Peyer's patch (tissue), 4 donors: ENCODE data around the gene TPCN2. TPM values are rescaled to one million over a fixed set of nuclear protein-coding genes. Genes with fewer than 3 reads are reported as not detected.
"Not testable (repeated sequence)": the region's sequence is repeated elsewhere in the genome, so short reads cannot be mapped to it uniquely, and the experiment has no call there.

Experiments
- DNase-seq, 3 donors: peaks; one replicate each; pipeline ENCODE4 v3.0.0-alpha.2; 2017 to 2019
- H3K27ac ChIP-seq, 4 donors: fragments of 200-600 bp; sonication (generic); one replicate each; pipeline ENCODE4 v1.5.1; 2016 to 2019
- H3K27me3 ChIP-seq, 2 donors: fragments of 200-600 bp; sonication (generic); one replicate each; pipeline ENCODE4 v1.5.1; 2019
- H3K36me3 ChIP-seq, 3 donors: fragments of 200-600 bp; sonication (generic); one replicate each; pipeline ENCODE4 v1.5.1; 2016 to 2019
- H3K4me1 ChIP-seq, 4 donors: fragments of 200-600 bp; sonication (generic); one replicate each; pipeline ENCODE4 v1.5.1; 2016 to 2019
- H3K4me3 ChIP-seq, 4 donors: fragments of 200-600 bp; sonication (generic); 1 replicate in 3 of 4; 2 replicates in 1 of 4; pipeline ENCODE4 v1.5.1; 2016 to 2019; ENCODE audit warnings: mild to moderate bottlenecking in 1 of 4
- H3K9me3 ChIP-seq, 4 donors: fragments of 200-600 bp; sonication (generic); one replicate each; pipeline ENCODE4 v1.5.1; 2016 to 2019; ENCODE audit warnings: mild to moderate bottlenecking in 1 of 4
- POLR2A ChIP-seq, 2 donors: fragments of 450-650 bp; IDR thresholded peaks; one replicate each; pipeline ENCODE4 v1.5.1; 2017; ENCODE audit warnings: antibody characterized with exemption in 2 of 2, mild to moderate bottlenecking in 2 of 2, moderate library complexity in 2 of 2
- total RNA-seq, 4 donors: library from RNA; depleted of rRNA; stranded (reverse); fragments of >200 nt; gene quantifications; one replicate each; pipeline ENCODE4 v1.1.0, GENCODE V29; 2016
- TF ChIP-seq, protein P1 (sequence below), 6 experiments: fragments of 450-650 bp in 4 of 6; fragments of 200-600 bp in 2 of 6; sonication (generic) in 1 of 6; IDR thresholded peaks; one replicate each; pipeline ENCODE4 v1.5.1; 2017 to 2019; ENCODE audit warnings: antibody characterized with exemption in 6 of 6, mild to moderate bottlenecking in 3 of 6, moderate library complexity in 1 of 6

TPCN2 gene
- total RNA-seq, 4 donors from 2014 or later: 22.4 to 42.5 (median 33.0) TPM

DNA sequence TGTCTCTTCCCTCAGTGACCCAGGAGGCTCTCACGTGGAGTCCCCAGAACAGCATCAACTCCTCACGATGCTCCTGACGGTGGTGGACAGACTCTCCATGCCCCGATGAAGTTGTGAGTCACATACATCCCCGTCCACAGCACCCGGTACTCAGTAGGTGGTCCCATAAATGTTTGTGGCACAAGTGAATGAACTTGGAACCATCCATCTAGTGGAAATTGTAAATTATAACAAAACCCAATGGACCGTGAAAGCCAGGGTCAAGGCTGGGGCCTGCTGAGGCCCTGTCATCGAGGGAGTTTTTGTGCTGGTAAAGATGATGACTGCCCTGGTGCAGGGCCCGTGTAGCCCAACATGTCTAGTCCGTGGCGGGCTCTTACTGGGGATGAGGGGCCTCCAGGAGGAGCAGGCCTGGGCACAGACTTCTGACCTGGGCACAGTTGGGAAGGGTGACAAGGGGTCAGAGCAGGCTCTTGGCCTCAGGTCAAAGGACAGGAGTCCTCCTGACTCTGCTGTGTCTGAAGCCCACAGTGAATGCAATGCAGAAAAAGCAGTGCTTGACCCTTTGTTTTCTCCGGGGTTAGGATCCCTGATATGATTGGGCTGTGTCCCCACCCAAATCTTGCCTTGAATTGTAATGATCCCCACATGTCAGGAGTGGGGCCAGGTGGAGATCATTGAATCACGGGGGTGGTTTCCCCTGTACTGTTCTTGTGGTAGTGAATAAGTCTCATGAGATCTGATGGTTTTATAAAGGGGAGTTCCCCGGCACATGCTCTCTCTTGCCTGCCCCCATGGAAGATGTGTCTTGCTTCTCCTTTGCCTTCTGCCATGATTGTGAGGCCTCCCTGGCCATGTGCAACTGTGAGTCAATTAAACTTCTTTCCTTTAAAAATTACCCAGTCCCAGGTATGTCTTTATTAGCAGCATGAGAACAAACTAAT lies 87.0 kb downstream of the TPCN2 start:
- Histone ChIP-seq H3K27ac (no peak overlapping the region), H3K4me3 (no peak overlapping the region), H3K27me3 (no peaks in the 10 kb centered on the region), H3K36me3 (no peaks in the 10 kb centered on the region), H3K4me1 (no peaks in the 10 kb centered on the region), H3K9me3 (no peaks in the 10 kb centered on the region)
- TF ChIP-seq POLR2A (IDR thresholded peaks at IDR 0.05): no peak
- TF ChIP-seq, protein P1, sequence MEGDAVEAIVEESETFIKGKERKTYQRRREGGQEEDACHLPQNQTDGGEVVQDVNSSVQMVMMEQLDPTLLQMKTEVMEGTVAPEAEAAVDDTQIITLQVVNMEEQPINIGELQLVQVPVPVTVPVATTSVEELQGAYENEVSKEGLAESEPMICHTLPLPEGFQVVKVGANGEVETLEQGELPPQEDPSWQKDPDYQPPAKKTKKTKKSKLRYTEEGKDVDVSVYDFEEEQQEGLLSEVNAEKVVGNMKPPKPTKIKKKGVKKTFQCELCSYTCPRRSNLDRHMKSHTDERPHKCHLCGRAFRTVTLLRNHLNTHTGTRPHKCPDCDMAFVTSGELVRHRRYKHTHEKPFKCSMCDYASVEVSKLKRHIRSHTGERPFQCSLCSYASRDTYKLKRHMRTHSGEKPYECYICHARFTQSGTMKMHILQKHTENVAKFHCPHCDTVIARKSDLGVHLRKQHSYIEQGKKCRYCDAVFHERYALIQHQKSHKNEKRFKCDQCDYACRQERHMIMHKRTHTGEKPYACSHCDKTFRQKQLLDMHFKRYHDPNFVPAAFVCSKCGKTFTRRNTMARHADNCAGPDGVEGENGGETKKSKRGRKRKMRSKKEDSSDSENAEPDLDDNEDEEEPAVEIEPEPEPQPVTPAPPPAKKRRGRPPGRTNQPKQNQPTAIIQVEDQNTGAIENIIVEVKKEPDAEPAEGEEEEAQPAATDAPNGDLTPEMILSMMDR (IDR thresholded peaks at IDR 0.05): no peak
- peak in 1 of 3 donors; percentile 11 for DNase-seq

DNA sequence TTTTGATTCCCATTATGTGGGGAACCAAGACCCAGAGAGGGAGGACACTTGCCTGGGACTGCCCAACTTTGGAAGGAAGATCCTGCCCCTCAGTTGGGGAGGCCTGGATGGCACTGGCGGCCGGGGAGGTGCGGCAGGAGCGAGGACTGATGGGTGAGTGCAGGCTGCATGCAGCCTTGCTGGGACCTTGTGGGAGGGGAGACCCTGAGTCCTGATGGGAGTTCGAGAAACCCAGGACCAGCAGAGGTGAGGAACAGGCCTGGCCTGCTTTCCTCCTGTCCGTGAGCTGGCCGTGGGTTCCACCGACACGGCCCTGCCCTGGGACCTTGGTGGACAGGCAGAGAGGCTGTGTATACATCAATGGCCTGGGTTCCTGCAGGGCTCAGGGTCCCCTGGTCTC lies 87.7 kb downstream of the TPCN2 start:
- no peak for TF ChIP-seq POLR2A (IDR thresholded peaks at IDR 0.05)
- TF ChIP-seq, protein P1 (IDR thresholded peaks at IDR 0.05): no peak
- Histone ChIP-seq H3K4me3 (no peak overlapping the region), H3K36me3 (no peaks in the 10 kb centered on the region), H3K27ac (no peak overlapping the region), H3K27me3 (no peaks in the 10 kb centered on the region), H3K9me3 (no peaks in the 10 kb centered on the region), H3K4me1 (no peaks in the 10 kb centered on the region)
- peak in 2 of 3 donors; percentile 18 to 28 for DNase-seq

DNA sequence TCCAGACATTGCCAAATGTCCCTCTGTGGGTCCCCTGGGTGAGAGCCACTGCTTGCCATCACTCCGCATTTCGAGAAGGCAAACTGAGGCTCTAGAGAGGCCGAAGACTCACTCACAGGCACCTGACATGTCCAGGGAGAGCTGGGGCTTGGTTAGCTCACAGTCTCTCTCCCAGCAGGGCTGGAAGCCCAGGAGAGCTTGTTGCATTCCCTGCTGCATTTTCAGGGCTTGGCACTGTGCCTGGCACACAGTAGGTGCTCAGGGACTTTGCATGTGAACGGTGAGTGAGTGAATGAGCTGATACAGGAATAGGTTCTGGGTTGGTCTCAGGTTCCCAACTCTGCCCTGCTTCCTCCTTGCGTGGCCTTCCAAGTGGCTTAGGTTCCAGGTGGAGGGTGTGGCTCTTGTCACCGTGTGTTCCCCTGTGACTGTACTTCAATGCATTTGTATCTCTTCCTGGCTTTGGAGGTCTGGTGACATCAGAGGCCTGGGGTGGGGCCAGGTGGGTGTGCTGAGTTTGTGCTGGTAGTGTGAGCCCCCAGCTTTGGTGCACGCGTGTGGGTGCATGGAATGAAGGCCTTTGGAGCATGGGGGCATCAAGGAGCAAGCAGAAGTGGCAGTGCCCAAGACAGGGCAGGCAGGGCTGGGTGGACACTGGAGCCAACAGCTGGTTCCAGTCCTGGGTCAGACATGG lies 88.6 kb downstream of the TPCN2 start:
- H3K36me3 ChIP-seq: no peaks in the 10 kb centered on the region
- peak in 1 of 3 donors; percentile 20 for DNase-seq
- no peaks in the 10 kb centered on the region for H3K27me3 ChIP-seq
- H3K9me3 ChIP-seq: no peaks in the 10 kb centered on the region
- TF ChIP-seq, protein P1 (IDR thresholded peaks at IDR 0.05): no peak
- TF ChIP-seq POLR2A (IDR thresholded peaks at IDR 0.05): no peak
- no peak overlapping the region for H3K27ac ChIP-seq
- H3K4me1 ChIP-seq: no peaks in the 10 kb centered on the region
- H3K4me3 ChIP-seq: no peak overlapping the region

DNA sequence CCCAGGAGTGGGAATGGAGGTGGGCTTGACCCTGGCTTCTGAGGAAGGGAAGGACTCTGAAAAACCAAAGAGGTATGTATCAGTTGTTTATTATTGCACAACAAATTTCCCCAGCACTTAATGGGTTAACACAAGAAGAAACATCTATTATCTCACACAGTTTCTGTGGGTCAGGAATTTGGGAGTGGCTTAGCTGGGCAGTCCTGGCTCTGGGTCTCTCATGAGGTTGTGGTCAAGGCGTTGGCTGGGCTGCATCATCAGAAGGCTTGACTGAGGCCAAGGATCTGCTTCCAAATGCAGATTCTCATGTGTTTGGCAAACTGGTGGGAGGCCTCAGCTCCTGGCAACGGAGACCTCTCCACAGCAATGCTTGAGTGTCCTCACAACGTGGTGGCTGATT lies 89.5 kb downstream of the TPCN2 start:
- Histone ChIP-seq H3K27me3 (no peaks in the 10 kb centered on the region), H3K4me1 (no peaks in the 10 kb centered on the region), H3K4me3 (no peak overlapping the region), H3K27ac (no peak overlapping the region), H3K9me3 (no peaks in the 10 kb centered on the region), H3K36me3 (no peaks in the 10 kb centered on the region)
- TF ChIP-seq POLR2A (IDR thresholded peaks at IDR 0.05): no peak
- DNase-seq: no peak

DNA sequence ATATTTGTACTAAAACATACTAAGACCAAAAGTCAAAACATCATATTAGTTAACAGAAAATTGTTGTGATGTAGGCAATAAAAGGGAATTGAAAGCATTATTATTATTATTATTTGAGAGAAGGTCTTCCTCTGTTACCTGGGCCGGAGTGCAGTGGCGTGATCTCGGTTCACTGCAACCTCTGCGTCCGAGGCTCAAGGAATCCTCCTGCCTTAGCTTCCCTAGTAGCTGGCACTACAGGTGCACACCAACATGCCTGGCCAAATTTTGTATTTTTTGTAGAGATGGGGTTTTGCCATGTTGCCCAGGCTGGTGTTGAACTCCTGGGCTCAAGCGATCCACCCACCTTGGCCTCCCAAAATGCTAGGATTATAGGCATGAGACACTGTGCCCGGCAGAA lies 91.4 kb downstream of the TPCN2 start:
- H3K36me3 ChIP-seq, DNase-seq: not testable (repeated sequence)

DNA sequence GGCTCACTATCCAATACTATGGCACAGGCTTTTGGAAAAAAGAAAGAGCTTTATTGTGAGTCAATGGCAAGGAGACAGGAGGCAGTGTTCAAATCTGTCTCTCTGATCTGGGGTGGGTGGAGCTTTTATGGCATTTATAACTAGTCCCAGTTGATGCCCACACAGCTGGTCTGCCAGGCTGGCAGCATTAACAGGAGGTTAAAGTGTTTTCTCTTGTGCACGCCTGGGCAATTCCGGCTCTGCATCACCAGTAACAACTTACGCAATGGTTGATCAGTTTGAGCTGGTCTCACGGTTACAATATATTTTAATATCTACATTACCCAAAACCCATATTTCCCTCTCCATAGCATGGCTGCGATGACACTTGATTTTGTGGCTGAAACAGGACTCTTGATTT lies 91.9 kb downstream of the TPCN2 start:
- no peaks in the 10 kb centered on the region for H3K4me1 ChIP-seq
- no peak for DNase-seq
- TF ChIP-seq, protein P1 (IDR thresholded peaks at IDR 0.05): no peak
- no peak for TF ChIP-seq POLR2A (IDR thresholded peaks at IDR 0.05)
- H3K27me3 ChIP-seq: no peaks in the 10 kb centered on the region
- H3K36me3 ChIP-seq: no peaks in the 10 kb centered on the region
- H3K9me3 ChIP-seq: peaks cover 0 to 2% (median 0%) of the 10 kb centered on the region in 4 donors
- H3K27ac ChIP-seq: no peak overlapping the region
- no peak overlapping the region for H3K4me3 ChIP-seq

More for the DNA sequence above, 91.4 kb downstream of the TPCN2 start:
- H3K27ac ChIP-seq, H3K4me1 ChIP-seq, H3K27me3 ChIP-seq, H3K9me3 ChIP-seq, H3K4me3 ChIP-seq: not testable (repeated sequence)
